Activated naive CD8-positive, alpha-beta T cell treated with anti-CD3 and anti-CD28 coated beads, Interleukin-2, amount 50 U/mL, for 24 hours (primary cell): ENCODE measurements around the gene VPS39.

Source experiments
- ATAC-seq: fragments of 150-1000 bp; cut with Tn5 transposase; one replicate; pipeline ENCODE4 v1.10.0; 2021
- DNase-seq: peaks from one replicate; pipeline ENCODE4 v3.0.0; 2021
- H3K27ac Mint-ChIP-seq: one replicate; pipeline ENCODE4 v1.8.0; 2021; ENCODE audit warnings: mild to moderate bottlenecking, mixed read lengths
- H3K27me3 Mint-ChIP-seq: one replicate; pipeline ENCODE4 v1.8.0; 2021; ENCODE audit warnings: mixed read lengths
- H3K36me3 Mint-ChIP-seq: one replicate; pipeline ENCODE4 v1.8.0; 2021; ENCODE audit warnings: low read depth, mixed read lengths
- H3K4me1 Mint-ChIP-seq: one replicate; pipeline ENCODE4 v1.8.0; 2021; ENCODE audit warnings: mixed read lengths
- H3K4me3 Mint-ChIP-seq: one replicate; pipeline ENCODE4 v1.8.0; 2021; ENCODE audit warnings: mild to moderate bottlenecking, moderate library complexity, mixed read lengths
- H3K9me3 Mint-ChIP-seq: one replicate; pipeline ENCODE4 v1.8.0; 2021; ENCODE audit warnings: mixed read lengths

The VPS39 gene

GRCh38 chr15:42157981-42158765, 49.9 kb downstream of the VPS39 start:
- no peak for ATAC-seq
- H3K4me3 Mint-ChIP-seq: no peak overlapping the region
- H3K36me3 Mint-ChIP-seq: peaks cover 17% of the 10 kb centered on the region
- H3K27ac Mint-ChIP-seq: no peak overlapping the region
- DNase-seq: no peak
- H3K9me3 Mint-ChIP-seq: no peaks in the 10 kb centered on the region
- no peaks in the 10 kb centered on the region for H3K4me1 Mint-ChIP-seq
- H3K27me3 Mint-ChIP-seq: no peaks in the 10 kb centered on the region

- Mint-ChIP-seq H3K4me1 (no peaks in the 10 kb centered on the region), H3K9me3 (no peaks in the 10 kb centered on the region), H3K27me3 (no peaks in the 10 kb centered on the region)
Measured at GRCh38 chr15:42157381-42157780, 50.7 kb downstream of the VPS39 start.

GRCh38 chr15:42156243-42156922, 51.7 kb downstream of the VPS39 start, which contains the start of gene PLA2G4F:
PLA2G4F (minus strand) TSS chr15:42156636; CDS start chr15:42156549, 87 bp downstream.
- H3K9me3 Mint-ChIP-seq: no peaks in the 10 kb centered on the region
- ATAC-seq (no peak), DNase-seq (no peak)
- H3K27ac Mint-ChIP-seq: no peak within 1 kb of the TSS
- no peak within 1 kb of the TSS for H3K4me3 Mint-ChIP-seq
- H3K4me1 Mint-ChIP-seq: no peaks in the 10 kb centered on the region
- peaks cover 12% of the 10 kb centered on the region for H3K36me3 Mint-ChIP-seq
- H3K27me3 Mint-ChIP-seq: no peaks in the 10 kb centered on the region

More at GRCh38 chr15:42157381-42157780, 50.7 kb downstream of the VPS39 start:
- Mint-ChIP-seq H3K27ac (no peak overlapping the region), H3K36me3 (peaks cover 17% of the 10 kb centered on the region), H3K4me3 (no peak overlapping the region)
- ATAC-seq (no peak), DNase-seq (no peak)

GRCh38 chr15:42155546-42156242, 52.4 kb downstream of the VPS39 start:
- no peak overlapping the region for H3K27ac Mint-ChIP-seq
- DNase-seq: no peak
- H3K9me3 Mint-ChIP-seq: no peaks in the 10 kb centered on the region
- H3K36me3 Mint-ChIP-seq: peaks cover 12% of the 10 kb centered on the region
- H3K4me1 Mint-ChIP-seq: no peaks in the 10 kb centered on the region
- H3K27me3 Mint-ChIP-seq: no peaks in the 10 kb centered on the region
- no peak overlapping the region for H3K4me3 Mint-ChIP-seq
- no peak for ATAC-seq

GRCh38 chr15:42154956-42155355, 53.1 kb downstream of the VPS39 start:
- Mint-ChIP-seq H3K27me3 (no peaks in the 10 kb centered on the region), H3K9me3 (no peaks in the 10 kb centered on the region), H3K4me1 (no peaks in the 10 kb centered on the region), H3K4me3 (no peak overlapping the region), H3K27ac (no peak overlapping the region), H3K36me3 (peaks cover 11% of the 10 kb centered on the region)
- DNase-seq: no peak
- no peak for ATAC-seq

- Mint-ChIP-seq H3K4me3 (no peak overlapping the region), H3K27ac (no peak overlapping the region)
Measured at GRCh38 chr15:42154212-42154941, 53.7 kb downstream of the VPS39 start.

GRCh38 chr15:42153874-42154211, 54.3 kb downstream of the VPS39 start:
- no peak overlapping the region for H3K27ac Mint-ChIP-seq
- ATAC-seq (no peak), DNase-seq (no peak)
- H3K4me3 Mint-ChIP-seq: no peak overlapping the region
- no peaks in the 10 kb centered on the region for H3K4me1 Mint-ChIP-seq
- peaks cover 3% of the 10 kb centered on the region for H3K36me3 Mint-ChIP-seq
- H3K9me3 Mint-ChIP-seq: no peaks in the 10 kb centered on the region
- no peaks in the 10 kb centered on the region for H3K27me3 Mint-ChIP-seq

More at GRCh38 chr15:42154212-42154941, 53.7 kb downstream of the VPS39 start:
- no peaks in the 10 kb centered on the region for H3K4me1 Mint-ChIP-seq
- no peaks in the 10 kb centered on the region for H3K9me3 Mint-ChIP-seq
- DNase-seq (no peak), ATAC-seq (peak; percentile 22)
- no peaks in the 10 kb centered on the region for H3K27me3 Mint-ChIP-seq
- H3K36me3 Mint-ChIP-seq: peaks cover 8% of the 10 kb centered on the region

- ATAC-seq (no peak), DNase-seq (no peak)
- Mint-ChIP-seq H3K27me3 (no peaks in the 10 kb centered on the region), H3K36me3 (no peaks in the 10 kb centered on the region), H3K27ac (no peak overlapping the region), H3K4me1 (no peaks in the 10 kb centered on the region), H3K9me3 (no peaks in the 10 kb centered on the region), H3K4me3 (no peak overlapping the region)
Measured at GRCh38 chr15:42152921-42153698, 55.0 kb downstream of the VPS39 start.

- no peaks in the 10 kb centered on the region for H3K36me3 Mint-ChIP-seq
- no peak for ATAC-seq
- no peaks in the 10 kb centered on the region for H3K4me1 Mint-ChIP-seq
- H3K27me3 Mint-ChIP-seq: no peaks in the 10 kb centered on the region
- no peak for DNase-seq
- H3K27ac Mint-ChIP-seq: no peak overlapping the region
- no peak overlapping the region for H3K4me3 Mint-ChIP-seq
- H3K9me3 Mint-ChIP-seq: no peaks in the 10 kb centered on the region
Measured at GRCh38 chr15:42152196-42152920, 55.7 kb downstream of the VPS39 start.

- no peaks in the 10 kb centered on the region for H3K36me3 Mint-ChIP-seq
- no peaks in the 10 kb centered on the region for H3K9me3 Mint-ChIP-seq
- H3K4me1 Mint-ChIP-seq: no peaks in the 10 kb centered on the region
- ATAC-seq: no peak
- no peak overlapping the region for H3K4me3 Mint-ChIP-seq
- no peak for DNase-seq
- no peak overlapping the region for H3K27ac Mint-ChIP-seq
- no peaks in the 10 kb centered on the region for H3K27me3 Mint-ChIP-seq
Measured at GRCh38 chr15:42151736-42152135, 56.4 kb downstream of the VPS39 start.

GRCh38 chr15:42151141-42151561, 57.0 kb downstream of the VPS39 start:
- Mint-ChIP-seq H3K9me3 (no peaks in the 10 kb centered on the region), H3K36me3 (no peaks in the 10 kb centered on the region), H3K4me1 (no peaks in the 10 kb centered on the region), H3K4me3 (no peak overlapping the region), H3K27me3 (no peaks in the 10 kb centered on the region), H3K27ac (no peak overlapping the region)
- DNase-seq: no peak
- ATAC-seq: no peak

GRCh38 chr15:42150219-42150970, 57.7 kb downstream of the VPS39 start:
- no peak overlapping the region for H3K27ac Mint-ChIP-seq
- no peak overlapping the region for H3K4me3 Mint-ChIP-seq
- H3K27me3 Mint-ChIP-seq: no peaks in the 10 kb centered on the region
- no peak for DNase-seq
- ATAC-seq: no peak
- no peaks in the 10 kb centered on the region for H3K9me3 Mint-ChIP-seq
- H3K4me1 Mint-ChIP-seq: no peaks in the 10 kb centered on the region
- no peaks in the 10 kb centered on the region for H3K36me3 Mint-ChIP-seq
